ENCODE measurements around the gene NAV2. TPM values are rescaled to one million over a fixed set of nuclear protein-coding genes. Genes with fewer than 3 reads are reported as not detected.

Gene NAV2
- total RNA-seq, 1 experiment from 2014 or later: 63.5 TPM

GRCh38 chr11:19968860-19969259 is 256.2 kb downstream of the NAV2 start:
- Histone ChIP-seq H3K4me3 (ENCODE audit: low read depth, low read length) (no peak overlapping the region), H3K27me3 (replicated peaks; ENCODE audit: control insufficient read depth, insufficient read depth, low read length) (no peaks in the 10 kb centered on the region), H3K36me3 (ENCODE audit: control insufficient read depth, insufficient read depth, low read length) (no peaks in the 10 kb centered on the region), H3K9me3 (no peaks in the 10 kb centered on the region), H3K4me1 (peaks cover 36% of the 10 kb centered on the region)
- intact Hi-C loops (cut with micrococcal nuclease; ENCODE audit: unreplicated experiment): no loop called here
- ChIA-PET POLR2A (no interaction called here), CTCF (no interaction called here)
- DNase-seq: no peak
- Mint-ChIP-seq H3K27ac (ENCODE audit: unreplicated experiment) (no peak overlapping the region), H3K36me3 (ENCODE audit: insufficient read depth, unreplicated experiment) (no peaks in the 10 kb centered on the region), H3K27me3 (ENCODE audit: insufficient read depth, unreplicated experiment) (no peaks in the 10 kb centered on the region), H3K4me1 (ENCODE audit: low read depth, unreplicated experiment) (peaks cover 26% of the 10 kb centered on the region), H3K4me3 (ENCODE audit: unreplicated experiment) (no peak overlapping the region), H3K9me3 (ENCODE audit: unreplicated experiment) (no peaks in the 10 kb centered on the region)
- TF ChIP-seq, protein P1, sequence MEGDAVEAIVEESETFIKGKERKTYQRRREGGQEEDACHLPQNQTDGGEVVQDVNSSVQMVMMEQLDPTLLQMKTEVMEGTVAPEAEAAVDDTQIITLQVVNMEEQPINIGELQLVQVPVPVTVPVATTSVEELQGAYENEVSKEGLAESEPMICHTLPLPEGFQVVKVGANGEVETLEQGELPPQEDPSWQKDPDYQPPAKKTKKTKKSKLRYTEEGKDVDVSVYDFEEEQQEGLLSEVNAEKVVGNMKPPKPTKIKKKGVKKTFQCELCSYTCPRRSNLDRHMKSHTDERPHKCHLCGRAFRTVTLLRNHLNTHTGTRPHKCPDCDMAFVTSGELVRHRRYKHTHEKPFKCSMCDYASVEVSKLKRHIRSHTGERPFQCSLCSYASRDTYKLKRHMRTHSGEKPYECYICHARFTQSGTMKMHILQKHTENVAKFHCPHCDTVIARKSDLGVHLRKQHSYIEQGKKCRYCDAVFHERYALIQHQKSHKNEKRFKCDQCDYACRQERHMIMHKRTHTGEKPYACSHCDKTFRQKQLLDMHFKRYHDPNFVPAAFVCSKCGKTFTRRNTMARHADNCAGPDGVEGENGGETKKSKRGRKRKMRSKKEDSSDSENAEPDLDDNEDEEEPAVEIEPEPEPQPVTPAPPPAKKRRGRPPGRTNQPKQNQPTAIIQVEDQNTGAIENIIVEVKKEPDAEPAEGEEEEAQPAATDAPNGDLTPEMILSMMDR (IDR thresholded peaks at IDR 0.05; ENCODE audit: insufficient read depth in 1 of 2, low read depth in 1 of 2, low read length in 1 of 2, severe bottlenecking in 1 of 2, unreplicated experiment in 1 of 2): no peak
- no TSS peak for BruUV-seq (replicated peaks)

GRCh38 chr11:19970944-19971343 is 258.3 kb downstream of the NAV2 start:
- Mint-ChIP-seq H3K27ac (ENCODE audit: unreplicated experiment) (peak overlapping the region; percentile 44), H3K4me1 (ENCODE audit: low read depth, unreplicated experiment) (peaks cover 19% of the 10 kb centered on the region), H3K9me3 (ENCODE audit: unreplicated experiment) (no peaks in the 10 kb centered on the region), H3K36me3 (ENCODE audit: insufficient read depth, unreplicated experiment) (no peaks in the 10 kb centered on the region), H3K4me3 (ENCODE audit: unreplicated experiment) (no peak overlapping the region), H3K27me3 (ENCODE audit: insufficient read depth, unreplicated experiment) (no peaks in the 10 kb centered on the region)
- TF ChIP-seq, protein P1 (IDR thresholded peaks at IDR 0.05; ENCODE audit: insufficient read depth in 1 of 2, low read depth in 1 of 2, low read length in 1 of 2, severe bottlenecking in 1 of 2, unreplicated experiment in 1 of 2): no peak
- ChIA-PET CTCF (no interaction called here), POLR2A (no interaction called here)
- H3K27me3 ChIP-seq (replicated peaks; ENCODE audit: control insufficient read depth, insufficient read depth, low read length): no peaks in the 10 kb centered on the region
- H3K4me3 ChIP-seq (ENCODE audit: low read depth, low read length): no peak overlapping the region
- no peaks in the 10 kb centered on the region for H3K9me3 ChIP-seq
- intact Hi-C loops (cut with micrococcal nuclease; ENCODE audit: unreplicated experiment): no loop called here
- DNase-seq: no peak
- BruUV-seq (replicated peaks): no TSS peak
- peaks cover 36% of the 10 kb centered on the region for H3K4me1 ChIP-seq
- no peaks in the 10 kb centered on the region; the same call in 1 of the 2 replicates for H3K36me3 ChIP-seq (ENCODE audit: control insufficient read depth, insufficient read depth, low read length)

DNA sequence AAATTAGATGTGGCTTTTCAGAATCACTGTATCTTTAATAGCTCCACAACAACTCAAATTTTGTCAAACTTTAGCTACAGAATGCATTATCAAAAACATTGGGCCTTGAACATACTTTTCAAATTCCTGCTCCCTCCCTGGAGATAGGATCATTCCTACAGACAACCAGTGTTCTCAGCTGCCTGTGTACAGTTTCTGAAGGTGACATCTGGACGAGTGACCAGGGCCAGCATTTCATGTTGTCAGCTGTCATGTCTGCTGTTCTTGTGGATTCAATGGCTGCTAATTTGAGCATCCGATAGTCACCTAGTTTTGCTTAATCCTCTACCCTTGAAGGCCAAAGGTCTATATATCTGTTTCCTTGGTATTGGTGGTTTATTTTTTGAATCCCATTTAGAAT is 259.5 kb downstream of the NAV2 start:
- peaks cover 43% of the 10 kb centered on the region for H3K4me1 ChIP-seq
- H3K9me3 Mint-ChIP-seq (ENCODE audit: unreplicated experiment): no peaks in the 10 kb centered on the region
- TF ChIP-seq, protein P1 (IDR thresholded peaks at IDR 0.05; ENCODE audit: insufficient read depth in 1 of 2, low read depth in 1 of 2, low read length in 1 of 2, severe bottlenecking in 1 of 2, unreplicated experiment in 1 of 2): no peak
- POLR2A ChIA-PET: no interaction called here
- DNase-seq: no peak
- intact Hi-C loops (cut with micrococcal nuclease; ENCODE audit: unreplicated experiment): no loop called here
- no TSS peak for BruUV-seq (replicated peaks)
- no peaks in the 10 kb centered on the region for H3K36me3 Mint-ChIP-seq (ENCODE audit: insufficient read depth, unreplicated experiment)
- peaks cover 31% of the 10 kb centered on the region for H3K4me1 Mint-ChIP-seq (ENCODE audit: low read depth, unreplicated experiment)
- no peaks in the 10 kb centered on the region for H3K27me3 ChIP-seq (replicated peaks; ENCODE audit: control insufficient read depth, insufficient read depth, low read length)
- CTCF ChIA-PET: no interaction called here
- no peak overlapping the region for H3K4me3 Mint-ChIP-seq (ENCODE audit: unreplicated experiment)
- H3K27me3 Mint-ChIP-seq (ENCODE audit: insufficient read depth, unreplicated experiment): no peaks in the 10 kb centered on the region
- no peaks in the 10 kb centered on the region; the same call in 1 of the 2 replicates for H3K36me3 ChIP-seq (ENCODE audit: control insufficient read depth, insufficient read depth, low read length)
- no peaks in the 10 kb centered on the region for H3K9me3 ChIP-seq
- no peak overlapping the region for H3K4me3 ChIP-seq (ENCODE audit: low read depth, low read length)
- peak overlapping the region; percentile 62 for H3K27ac Mint-ChIP-seq (ENCODE audit: unreplicated experiment)
